Type B pancreatic cell (in vitro differentiated cells): ENCODE results near the gene KLHL22. TPM values are rescaled to one million over a fixed set of nuclear protein-coding genes. Genes with fewer than 3 reads are reported as not detected.

ENCODE experiments used
- DNase-seq: peaks from one replicate; pipeline ENCODE4 v3.0.0; 2021; ENCODE audit warnings: mixed read lengths; ENCODE audit not compliant: unreplicated experiment; ENCODE audit errors: extremely low spot score
- H3K27ac Mint-ChIP-seq: 2 replicates; pipeline ENCODE4 v1.8.0; 2021; ENCODE audit warnings: mild to moderate bottlenecking, mixed read lengths
- H3K27me3 Mint-ChIP-seq: 2 replicates; pipeline ENCODE4 v1.8.0; 2021; ENCODE audit warnings: mixed read lengths
- H3K36me3 Mint-ChIP-seq: 2 replicates; pipeline ENCODE4 v1.8.0; 2021; ENCODE audit warnings: mixed read lengths
- H3K4me1 Mint-ChIP-seq: one replicate; pipeline ENCODE4 v1.8.0; 2021; ENCODE audit warnings: mixed read lengths; ENCODE audit not compliant: unreplicated experiment
- H3K4me3 Mint-ChIP-seq: 2 replicates; pipeline ENCODE4 v1.8.0; 2021; ENCODE audit warnings: mild to moderate bottlenecking, mixed read lengths
- H3K9me3 Mint-ChIP-seq: 2 replicates; pipeline ENCODE4 v1.8.0; 2021; ENCODE audit warnings: mixed read lengths
- CTCF ChIP-seq: fragments of 200-600 bp; sonication (generic); conservative IDR thresholded peaks from 2 replicates; pipeline ENCODE4 v1.5.0; 2021; ENCODE audit warnings: antibody characterized with exemption, mild to moderate bottlenecking
- total RNA-seq: library from RNA; stranded (reverse); gene quantifications from 2 replicates; pipeline ENCODE4 v1.2.1, GENCODE V29; 2021; ENCODE audit warnings: low replicate concordance

The KLHL22 gene
- total RNA-seq, 1 donor from 2014 or later = 38.8 TPM

GRCh38 chr22:20464912-20465758 is 30.5 kb downstream of the KLHL22 start:
- no peaks in the 10 kb centered on the region for H3K4me1 Mint-ChIP-seq
- H3K4me3 Mint-ChIP-seq = no peak overlapping the region
- H3K9me3 Mint-ChIP-seq = no peaks in the 10 kb centered on the region
- TF ChIP-seq CTCF = no peak
- no peak for DNase-seq
- no peaks in the 10 kb centered on the region for H3K27me3 Mint-ChIP-seq
- H3K36me3 Mint-ChIP-seq = peaks cover 7% of the 10 kb centered on the region
- H3K27ac Mint-ChIP-seq = no peak overlapping the region

GRCh38 chr22:20464096-20464614 is 31.4 kb downstream of the KLHL22 start:
- Mint-ChIP-seq H3K4me1 (peaks cover 6% of the 10 kb centered on the region), H3K9me3 (no peaks in the 10 kb centered on the region), H3K36me3 (peaks cover 7% of the 10 kb centered on the region), H3K27ac (no peak overlapping the region), H3K27me3 (no peaks in the 10 kb centered on the region), H3K4me3 (no peak overlapping the region)
- DNase-seq = no peak
- no peak for TF ChIP-seq CTCF

- Mint-ChIP-seq H3K4me1 (peaks cover 6% of the 10 kb centered on the region), H3K4me3 (no peak overlapping the region), H3K36me3 (peaks cover 10% of the 10 kb centered on the region), H3K9me3 (no peaks in the 10 kb centered on the region), H3K27me3 (no peaks in the 10 kb centered on the region), H3K27ac (no peak overlapping the region)
- TF ChIP-seq CTCF = no peak
- DNase-seq = no peak
Observed at GRCh38 chr22:20463324-20464095, 32.1 kb downstream of the KLHL22 start.

GRCh38 chr22:20459862-20460261 is 35.7 kb downstream of the KLHL22 start:
- H3K4me3 Mint-ChIP-seq = no peak overlapping the region
- H3K27ac Mint-ChIP-seq = no peak overlapping the region

GRCh38 chr22:20459152-20459542 is 36.4 kb downstream of the KLHL22 start:
- no peak for DNase-seq
- H3K27ac Mint-ChIP-seq = no peak overlapping the region

More at GRCh38 chr22:20459862-20460261, 35.7 kb downstream of the KLHL22 start:
- peaks cover 19% of the 10 kb centered on the region for H3K36me3 Mint-ChIP-seq
- H3K9me3 Mint-ChIP-seq = no peaks in the 10 kb centered on the region
- DNase-seq = no peak
- peaks cover 19% of the 10 kb centered on the region for H3K4me1 Mint-ChIP-seq
- TF ChIP-seq CTCF = no peak
- H3K27me3 Mint-ChIP-seq = no peaks in the 10 kb centered on the region

More at GRCh38 chr22:20459152-20459542, 36.4 kb downstream of the KLHL22 start:
- Mint-ChIP-seq H3K4me1 (peaks cover 19% of the 10 kb centered on the region), H3K4me3 (no peak overlapping the region), H3K27me3 (no peaks in the 10 kb centered on the region), H3K9me3 (no peaks in the 10 kb centered on the region), H3K36me3 (peaks cover 19% of the 10 kb centered on the region)
- no peak for TF ChIP-seq CTCF
